ENCODE measurements around the gene VKORC1L1. TPM values are rescaled to one million over a fixed set of nuclear protein-coding genes. Genes with fewer than 3 reads are reported as not detected.

Gene VKORC1L1
- total RNA-seq, 1 donor from 2014 or later = 16.0 TPM

DNA sequence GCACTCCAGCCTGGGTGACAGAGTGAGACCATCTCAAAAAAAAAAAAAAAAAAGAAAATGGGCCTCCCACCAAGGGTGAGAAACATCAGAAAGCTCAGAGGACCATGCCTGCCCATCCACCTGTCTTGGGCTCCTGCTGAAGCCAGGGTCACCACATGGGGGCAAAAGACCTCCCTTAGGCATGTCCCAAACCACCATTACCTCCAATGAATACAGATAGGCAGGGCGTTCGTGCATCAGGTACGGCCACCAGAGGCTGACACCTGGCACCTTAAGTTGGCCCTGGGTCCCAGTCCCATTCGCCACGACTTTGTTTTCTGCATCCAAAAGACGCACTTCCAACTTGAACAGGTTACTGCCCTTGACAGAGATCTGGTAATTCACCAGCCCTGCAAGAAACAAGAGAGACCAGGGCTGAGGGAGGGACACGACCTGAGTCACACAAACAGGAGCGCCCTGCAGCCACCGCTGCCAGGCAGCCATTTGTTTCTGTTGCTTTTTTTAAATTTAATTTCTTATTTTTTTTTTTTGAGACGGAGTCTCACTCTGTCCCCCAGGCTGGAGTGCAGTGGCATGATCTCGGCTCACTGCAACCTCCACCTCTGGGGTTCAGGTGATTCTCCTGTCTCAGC is 103.1 kb downstream of the VKORC1L1 start:
- Histone ChIP-seq H3K4me3 (no peak overlapping the region), H3K79me2 (ENCODE audit: low read depth) (peaks cover 13% of the 10 kb centered on the region), H3K9ac (no peak overlapping the region), H3K9me3 (ENCODE audit: low read depth) (no peaks in the 10 kb centered on the region), H2AFZ (replicated peaks) (no peak overlapping the region), H3K4me2 (no peak overlapping the region), H3F3A (ENCODE audit: low read depth) (no peaks in the 10 kb centered on the region), H3K36me3 (no peaks in the 10 kb centered on the region), H4K20me1 (ENCODE audit: low read depth) (peaks cover 8% of the 10 kb centered on the region), H3K27me3 (no peaks in the 10 kb centered on the region), H3K4me1 (peaks cover 3% of the 10 kb centered on the region), H3K27ac (no peak overlapping the region)
- DNase-seq (ENCODE audit: low spot score) = no peak
- no peak overlapping the region for H3K27ac Mint-ChIP-seq
- H3K4me3 Mint-ChIP-seq = no peak overlapping the region
- H3K9me3 Mint-ChIP-seq = no peaks in the 10 kb centered on the region
- peaks cover 3% of the 10 kb centered on the region for H3K4me1 Mint-ChIP-seq
- TF ChIP-seq EZH2 (IDR thresholded peaks at IDR 0.05) (no peak), EZH2phosphoT487 (IDR thresholded peaks at IDR 0.05) (no peak)
- TF ChIP-seq, protein P1, sequence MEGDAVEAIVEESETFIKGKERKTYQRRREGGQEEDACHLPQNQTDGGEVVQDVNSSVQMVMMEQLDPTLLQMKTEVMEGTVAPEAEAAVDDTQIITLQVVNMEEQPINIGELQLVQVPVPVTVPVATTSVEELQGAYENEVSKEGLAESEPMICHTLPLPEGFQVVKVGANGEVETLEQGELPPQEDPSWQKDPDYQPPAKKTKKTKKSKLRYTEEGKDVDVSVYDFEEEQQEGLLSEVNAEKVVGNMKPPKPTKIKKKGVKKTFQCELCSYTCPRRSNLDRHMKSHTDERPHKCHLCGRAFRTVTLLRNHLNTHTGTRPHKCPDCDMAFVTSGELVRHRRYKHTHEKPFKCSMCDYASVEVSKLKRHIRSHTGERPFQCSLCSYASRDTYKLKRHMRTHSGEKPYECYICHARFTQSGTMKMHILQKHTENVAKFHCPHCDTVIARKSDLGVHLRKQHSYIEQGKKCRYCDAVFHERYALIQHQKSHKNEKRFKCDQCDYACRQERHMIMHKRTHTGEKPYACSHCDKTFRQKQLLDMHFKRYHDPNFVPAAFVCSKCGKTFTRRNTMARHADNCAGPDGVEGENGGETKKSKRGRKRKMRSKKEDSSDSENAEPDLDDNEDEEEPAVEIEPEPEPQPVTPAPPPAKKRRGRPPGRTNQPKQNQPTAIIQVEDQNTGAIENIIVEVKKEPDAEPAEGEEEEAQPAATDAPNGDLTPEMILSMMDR (IDR thresholded peaks at IDR 0.05) = no peak
- H3K36me3 Mint-ChIP-seq = peaks cover 17% of the 10 kb centered on the region
- H3K27me3 Mint-ChIP-seq (ENCODE audit: insufficient read depth, low read depth) = peaks cover under 1% of the 10 kb centered on the region

DNA sequence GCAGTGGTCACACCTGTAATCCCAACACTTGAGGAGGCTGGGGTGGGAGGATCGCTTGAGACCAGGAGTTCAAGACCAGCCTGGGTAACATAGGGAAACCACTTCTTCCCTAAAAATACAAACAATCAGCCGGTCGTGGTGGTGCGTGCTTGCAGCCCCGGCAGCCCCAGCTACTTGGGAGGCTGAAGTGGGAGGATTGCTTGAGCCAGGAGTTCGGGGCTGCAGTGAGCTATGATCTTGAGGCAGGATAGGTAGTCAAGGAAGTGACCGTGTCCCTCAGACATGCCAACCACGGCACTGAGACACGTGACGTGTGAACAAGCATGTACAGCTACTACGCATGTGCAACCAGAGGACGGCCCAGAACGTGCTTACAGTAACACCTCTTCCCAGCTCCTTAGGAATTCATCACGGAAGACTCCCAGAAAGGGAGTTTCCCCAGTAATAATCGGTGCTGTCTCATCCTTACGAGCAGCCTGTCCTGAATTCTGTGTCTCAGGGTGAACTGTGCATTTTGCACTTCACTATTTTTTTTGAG is 103.9 kb downstream of the VKORC1L1 start:
- no peak overlapping the region for H3K27ac ChIP-seq
- H3K27me3 ChIP-seq = no peaks in the 10 kb centered on the region
- Mint-ChIP-seq H3K36me3 (peaks cover 14% of the 10 kb centered on the region), H3K9me3 (no peaks in the 10 kb centered on the region), H3K4me3 (no peak overlapping the region), H3K27ac (no peak overlapping the region), H3K27me3 (ENCODE audit: insufficient read depth, low read depth) (no peaks in the 10 kb centered on the region), H3K4me1 (peaks cover 5% of the 10 kb centered on the region)
- H4K20me1 ChIP-seq (ENCODE audit: low read depth) = peaks cover 13% of the 10 kb centered on the region
- H3K79me2 ChIP-seq (ENCODE audit: low read depth) = peaks cover 21% of the 10 kb centered on the region
- DNase-seq (ENCODE audit: low spot score) = no peak
- H2AFZ ChIP-seq (replicated peaks) = no peak overlapping the region
- H3F3A ChIP-seq (ENCODE audit: low read depth) = no peaks in the 10 kb centered on the region
- H3K4me2 ChIP-seq = no peak overlapping the region
- H3K4me3 ChIP-seq = no peak overlapping the region
- H3K4me1 ChIP-seq = peaks cover 8% of the 10 kb centered on the region
- TF ChIP-seq EZH2 (IDR thresholded peaks at IDR 0.05) (no peak), EZH2phosphoT487 (IDR thresholded peaks at IDR 0.05) (no peak)
- TF ChIP-seq, protein P1 (IDR thresholded peaks at IDR 0.05) = no peak
- H3K9ac ChIP-seq = no peak overlapping the region
- H3K36me3 ChIP-seq = no peaks in the 10 kb centered on the region
- H3K9me3 ChIP-seq (ENCODE audit: low read depth) = no peaks in the 10 kb centered on the region

DNA sequence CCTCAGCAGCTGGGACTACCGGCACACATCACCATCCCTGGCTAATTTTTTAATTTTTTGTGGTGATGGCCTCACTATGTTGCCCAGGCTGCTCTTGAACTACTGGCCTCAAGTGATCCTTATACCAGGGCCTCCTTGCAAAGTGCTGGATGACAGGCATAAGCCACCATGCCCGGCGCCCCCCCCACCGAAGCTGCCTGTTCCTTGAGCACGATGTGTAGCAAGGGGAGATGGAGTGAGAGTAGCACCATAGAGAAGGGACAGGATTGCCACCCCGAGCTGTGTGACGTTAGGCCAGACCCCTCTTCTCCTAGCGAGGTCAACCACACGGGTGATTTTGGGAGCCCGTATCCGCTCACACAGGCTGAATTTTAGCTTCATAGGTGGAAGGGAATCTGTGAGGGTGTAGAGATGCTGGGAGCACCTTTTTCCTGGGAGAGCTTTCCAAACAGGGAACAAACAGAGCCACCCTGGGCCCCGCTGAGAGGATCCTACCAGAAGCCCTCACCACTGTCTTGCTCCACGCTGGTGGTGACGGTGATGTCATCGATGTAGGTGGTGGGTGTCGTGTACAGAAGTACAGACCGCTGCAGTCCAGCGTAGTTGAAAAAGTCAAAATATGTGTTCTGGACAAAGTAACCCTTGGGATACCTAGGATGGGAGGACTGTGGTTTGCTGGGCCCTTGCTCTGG is 106.2 kb downstream of the VKORC1L1 start:
- H3K27ac ChIP-seq = no peak overlapping the region
- H3K4me3 Mint-ChIP-seq = peak overlapping the region; percentile 46
- H3K9me3 Mint-ChIP-seq = no peaks in the 10 kb centered on the region
- no peaks in the 10 kb centered on the region for H3K27me3 ChIP-seq
- no peaks in the 10 kb centered on the region for H3F3A ChIP-seq (ENCODE audit: low read depth)
- DNase-seq (ENCODE audit: low spot score) = no peak
- peaks cover 8% of the 10 kb centered on the region for H3K4me1 ChIP-seq
- H3K27me3 Mint-ChIP-seq (ENCODE audit: insufficient read depth, low read depth) = no peaks in the 10 kb centered on the region
- no peak overlapping the region for H3K4me3 ChIP-seq
- no peak overlapping the region for H3K27ac Mint-ChIP-seq
- H3K36me3 Mint-ChIP-seq = peaks cover 4% of the 10 kb centered on the region
- H3K9me3 ChIP-seq (ENCODE audit: low read depth) = no peaks in the 10 kb centered on the region
- H3K9ac ChIP-seq = no peak overlapping the region
- no peak overlapping the region for H3K4me2 ChIP-seq
- H3K79me2 ChIP-seq (ENCODE audit: low read depth) = peaks cover 24% of the 10 kb centered on the region
- TF ChIP-seq, protein P1 (IDR thresholded peaks at IDR 0.05) = no peak
- TF ChIP-seq EZH2 (IDR thresholded peaks at IDR 0.05) (no peak), EZH2phosphoT487 (IDR thresholded peaks at IDR 0.05) (no peak)
- H4K20me1 ChIP-seq (ENCODE audit: low read depth) = peaks cover 13% of the 10 kb centered on the region
- H2AFZ ChIP-seq (replicated peaks) = no peak overlapping the region
- no peaks in the 10 kb centered on the region for H3K36me3 ChIP-seq
- peaks cover 5% of the 10 kb centered on the region for H3K4me1 Mint-ChIP-seq

Measured in neural progenitor cell (in vitro differentiated cells).